SK-N-SH treated with all-trans-retinoic acid at 6 μM for 48 hours (cell line): ENCODE results near the gene MDGA2.

Experiments used
- ATAC-seq: fragments of 200-7000 bp; cut with Tn5 transposase; 3 replicates; pipeline ENCODE4 v1.9.1; 2020; ENCODE audit warnings: mild to moderate bottlenecking, moderate library complexity
- ARNTL ChIP-seq: fragments of 450-650 bp; formaldehyde crosslinking; IDR thresholded peaks from 2 replicates; pipeline ENCODE4 v1.5.0; 2020; ENCODE audit warnings: low read depth, mild to moderate bottlenecking, moderate library complexity, borderline replicate concordance
- BACH2 ChIP-seq: fragments of 250-450 bp; sonication (Bioruptor Pico); IDR thresholded peaks from 2 replicates; pipeline ENCODE4 v1.9.0; 2021; ENCODE audit warnings: mild to moderate bottlenecking, borderline replicate concordance
- CSDC2 ChIP-seq: fragments of 250-450 bp; sonication (Bioruptor Pico); IDR thresholded peaks from 2 replicates; pipeline ENCODE4 v1.5.0; 2020; ENCODE audit warnings: mild to moderate bottlenecking, moderate library complexity
- GLIS3 ChIP-seq: fragments of 250-450 bp; sonication (Bioruptor Pico); IDR thresholded peaks from 2 replicates; pipeline ENCODE4 v1.5.0; 2020; ENCODE audit warnings: mild to moderate bottlenecking, moderate library complexity
- ISL1 ChIP-seq: fragments of 250-450 bp; sonication (Bioruptor Pico); IDR thresholded peaks from 2 replicates; pipeline ENCODE4 v2.1.2; 2022; ENCODE audit warnings: mild to moderate bottlenecking, moderate library complexity
- OSR1 ChIP-seq: fragments of 250-450 bp; sonication (Bioruptor Pico); IDR thresholded peaks from 2 replicates; pipeline ENCODE4 v1.8.0; 2022; ENCODE audit warnings: moderate library complexity, mild to moderate bottlenecking, inconsistent platforms
- PPARA ChIP-seq: fragments of 250-450 bp; sonication (Bioruptor Pico); IDR thresholded peaks from 2 replicates; pipeline ENCODE4 v1.5.0; 2020; ENCODE audit warnings: mild to moderate bottlenecking, borderline replicate concordance
- RARB ChIP-seq: fragments of 250-450 bp; sonication (Bioruptor Pico); IDR thresholded peaks from 2 replicates; pipeline ENCODE4 v1.8.0; 2021; ENCODE audit warnings: mild to moderate bottlenecking, moderate library complexity
- SNAI2 ChIP-seq: fragments of 250-450 bp; sonication (Bioruptor Pico); IDR thresholded peaks from 2 replicates; pipeline ENCODE4 v1.5.0; 2020; ENCODE audit warnings: mild to moderate bottlenecking, moderate library complexity
- TCF4 ChIP-seq: fragments of 250-450 bp; sonication (Bioruptor Pico); IDR thresholded peaks from 2 replicates; pipeline ENCODE4 v1.8.0; 2021; ENCODE audit warnings: mild to moderate bottlenecking, moderate library complexity, borderline replicate concordance
- TOX ChIP-seq: fragments of 250-450 bp; sonication (Bioruptor Pico); IDR thresholded peaks from 2 replicates; pipeline ENCODE4 v1.8.0; 2021; ENCODE audit warnings: mild to moderate bottlenecking, moderate library complexity, borderline replicate concordance
- ZC3H10 ChIP-seq: fragments of 250-450 bp; sonication (Bioruptor Pico); IDR thresholded peaks from 2 replicates; pipeline ENCODE4 v1.5.1; 2021; ENCODE audit warnings: mild to moderate bottlenecking, moderate library complexity
- ZFP3 ChIP-seq: fragments of 250-450 bp; sonication (Bioruptor Pico); IDR thresholded peaks from 2 replicates; pipeline ENCODE4 v1.5.0; 2020; ENCODE audit warnings: mild to moderate bottlenecking, moderate library complexity
- ZFP30 ChIP-seq: fragments of 450-650 bp; formaldehyde crosslinking; IDR thresholded peaks from 2 replicates; pipeline ENCODE4 v1.5.0; 2022; ENCODE audit warnings: mild to moderate bottlenecking, moderate library complexity
- ZNF565 ChIP-seq: fragments of 450-650 bp; formaldehyde crosslinking; conservative IDR thresholded peaks from 2 replicates; pipeline ENCODE4 v1.5.0; 2020; ENCODE audit warnings: low read depth, mild to moderate bottlenecking, moderate library complexity
- ZNF70 ChIP-seq: fragments of 450-650 bp; formaldehyde crosslinking; IDR thresholded peaks from 2 replicates; pipeline ENCODE4 v1.5.0; 2020; ENCODE audit warnings: mild to moderate bottlenecking, moderate library complexity
- ZNF8 ChIP-seq: fragments of 450-650 bp; formaldehyde crosslinking; IDR thresholded peaks from 2 replicates; pipeline ENCODE4 v1.5.0; 2020; ENCODE audit warnings: mild to moderate bottlenecking, moderate library complexity
- TF ChIP-seq, protein P1 (sequence below): fragments of 250-450 bp; sonication (Bioruptor Pico); IDR thresholded peaks from 2 replicates; pipeline ENCODE4 v1.8.0; 2020; ENCODE audit warnings: mild to moderate bottlenecking, moderate library complexity, borderline replicate concordance
- TF ChIP-seq, protein P2 (sequence below): fragments of 250-450 bp; sonication (Bioruptor Pico); IDR thresholded peaks from 2 replicates; pipeline ENCODE4 v1.8.0; 2021; ENCODE audit warnings: low read depth, mild to moderate bottlenecking, moderate library complexity, borderline replicate concordance
- TF ChIP-seq, protein P3 (sequence below): fragments of 250-450 bp; sonication (Bioruptor Pico); IDR thresholded peaks from 2 replicates; pipeline ENCODE4 v1.5.1; 2021; ENCODE audit warnings: mild to moderate bottlenecking, moderate library complexity

MDGA2 gene

DNA sequence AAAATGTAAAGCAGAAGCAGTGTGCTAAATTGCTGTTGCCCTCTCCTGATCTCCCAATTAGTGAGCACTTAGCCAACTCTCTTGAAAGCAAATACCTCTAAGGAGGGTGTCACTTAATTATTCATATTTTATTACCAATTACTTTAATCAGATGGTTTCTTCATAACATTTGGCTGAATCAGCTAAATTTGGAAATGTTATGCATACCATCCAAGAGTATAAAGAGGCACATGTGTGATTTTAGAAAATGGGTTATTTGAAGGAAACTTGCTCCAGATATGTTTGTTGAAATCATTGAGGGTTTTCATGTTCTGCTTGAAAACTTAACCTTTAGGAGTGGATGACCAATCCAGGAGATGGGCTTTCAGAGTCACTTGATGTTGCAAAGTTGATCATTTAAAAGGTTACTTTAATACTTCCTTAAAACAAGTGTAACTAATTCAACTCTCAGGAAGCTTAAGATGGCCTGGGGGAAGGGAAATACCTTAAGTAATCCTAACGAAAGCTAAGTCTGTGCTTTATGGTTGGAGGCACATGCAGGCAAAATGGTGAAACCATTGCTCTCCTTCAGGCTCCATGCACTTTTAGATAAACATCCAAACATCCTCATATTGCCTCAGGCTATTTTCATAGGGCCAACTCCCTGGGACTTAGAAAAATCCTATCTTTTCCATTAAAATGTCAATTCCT is 434.5 kb downstream of the MDGA2 start (continued):
- TF ChIP-seq, protein P1, sequence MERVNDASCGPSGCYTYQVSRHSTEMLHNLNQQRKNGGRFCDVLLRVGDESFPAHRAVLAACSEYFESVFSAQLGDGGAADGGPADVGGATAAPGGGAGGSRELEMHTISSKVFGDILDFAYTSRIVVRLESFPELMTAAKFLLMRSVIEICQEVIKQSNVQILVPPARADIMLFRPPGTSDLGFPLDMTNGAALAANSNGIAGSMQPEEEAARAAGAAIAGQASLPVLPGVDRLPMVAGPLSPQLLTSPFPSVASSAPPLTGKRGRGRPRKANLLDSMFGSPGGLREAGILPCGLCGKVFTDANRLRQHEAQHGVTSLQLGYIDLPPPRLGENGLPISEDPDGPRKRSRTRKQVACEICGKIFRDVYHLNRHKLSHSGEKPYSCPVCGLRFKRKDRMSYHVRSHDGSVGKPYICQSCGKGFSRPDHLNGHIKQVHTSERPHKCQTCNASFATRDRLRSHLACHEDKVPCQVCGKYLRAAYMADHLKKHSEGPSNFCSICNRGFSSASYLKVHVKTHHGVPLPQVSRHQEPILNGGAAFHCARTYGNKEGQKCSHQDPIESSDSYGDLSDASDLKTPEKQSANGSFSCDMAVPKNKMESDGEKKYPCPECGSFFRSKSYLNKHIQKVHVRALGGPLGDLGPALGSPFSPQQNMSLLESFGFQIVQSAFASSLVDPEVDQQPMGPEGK (CRISPR knock-in tag), result no peak

DNA sequence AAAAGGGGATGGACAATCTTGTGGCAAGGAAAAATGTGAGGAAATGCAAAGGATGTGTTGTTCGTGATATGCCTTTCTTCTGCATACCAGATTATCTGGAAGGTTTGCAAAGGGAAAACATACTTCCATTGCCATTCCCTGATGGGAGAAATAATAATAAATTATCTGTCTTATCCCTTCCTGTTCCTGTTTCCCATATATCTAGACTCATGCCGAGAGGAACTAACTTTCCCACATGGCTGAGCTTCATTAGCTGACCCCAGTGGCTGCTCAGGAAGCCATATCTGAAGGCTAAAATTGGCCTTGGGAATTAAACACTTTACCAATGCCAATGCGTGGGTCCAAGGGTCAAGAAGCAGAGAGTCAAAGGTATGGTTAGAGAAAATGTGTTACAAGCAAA is 439.8 kb downstream of the MDGA2 start:
- no peak for ATAC-seq
- TF ChIP-seq SNAI2, result no peak
- no peak for TF ChIP-seq ARNTL (CRISPR knock-in tag)
- no peak for TF ChIP-seq ISL1 (CRISPR knock-in tag)

DNA sequence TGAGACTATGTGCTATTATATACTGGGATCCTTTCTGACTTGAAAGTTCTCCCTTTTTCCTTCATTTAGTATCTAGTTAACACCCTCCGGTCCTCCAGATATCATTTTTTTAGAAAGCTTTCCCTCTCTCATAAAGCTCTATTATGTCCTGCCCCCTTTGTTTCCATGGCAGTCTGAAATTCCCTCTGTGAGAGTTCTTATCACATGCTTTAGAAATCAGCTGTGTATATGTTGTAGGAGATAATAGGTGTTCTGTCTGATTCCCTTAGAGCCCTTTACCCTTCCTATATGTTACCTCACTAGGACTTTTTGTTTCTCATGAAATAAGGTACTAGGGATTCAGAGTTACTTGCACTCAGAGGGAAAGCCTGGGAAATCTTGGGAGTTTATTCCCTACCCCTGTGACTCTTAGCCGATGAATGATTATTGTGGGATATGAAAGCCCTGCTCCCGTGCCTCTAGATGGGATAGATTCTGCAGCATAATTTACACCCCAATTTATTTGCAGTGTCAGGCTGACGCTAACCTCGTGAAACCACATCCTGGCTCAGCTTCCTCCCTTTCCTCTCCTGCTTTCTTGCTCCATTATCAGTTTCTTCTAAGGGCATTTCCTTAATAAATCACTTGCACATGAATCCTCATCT is 448.4 kb downstream of the MDGA2 start:
- TF ChIP-seq ZNF565 (CRISPR knock-in tag) (no peak), ZNF8 (CRISPR knock-in tag) (no peak), OSR1 (CRISPR knock-in tag) (no peak), RARB (CRISPR knock-in tag) (no peak), ZFP30 (CRISPR knock-in tag) (no peak), PPARA (no peak), SNAI2 (no peak), ARNTL (CRISPR knock-in tag) (no peak), ISL1 (CRISPR knock-in tag) (no peak), ZFP3 (CRISPR knock-in tag) (no peak), TOX (CRISPR knock-in tag) (no peak), CSDC2 (CRISPR knock-in tag) (no peak)

DNA sequence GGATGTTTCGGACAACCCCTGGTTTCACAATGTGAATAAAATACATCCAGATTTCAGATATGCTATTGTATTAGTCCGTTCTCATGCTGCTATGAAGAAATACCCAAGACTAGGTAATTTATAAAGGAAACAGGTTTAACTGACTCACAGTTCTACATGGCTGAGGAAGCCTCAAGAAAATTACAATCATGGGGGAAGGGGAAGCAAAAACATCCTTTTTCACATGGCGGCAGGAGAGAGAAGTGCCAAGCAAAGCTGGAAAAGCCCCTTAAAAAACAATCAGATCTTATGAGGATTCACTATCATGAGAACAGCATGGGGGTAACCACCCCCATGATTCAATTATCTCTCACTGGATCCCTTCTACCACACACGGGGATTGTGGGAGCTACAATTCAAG is 451.7 kb downstream of the MDGA2 start:
- no peak for TF ChIP-seq TCF4 (CRISPR knock-in tag)
- TF ChIP-seq TOX (CRISPR knock-in tag), result no peak
- TF ChIP-seq ZC3H10 (CRISPR knock-in tag), result no peak
- TF ChIP-seq PPARA, result no peak
- TF ChIP-seq OSR1 (CRISPR knock-in tag), result no peak
- TF ChIP-seq ZNF8 (CRISPR knock-in tag), result no peak
- TF ChIP-seq SNAI2, result no peak
- no peak for TF ChIP-seq ISL1 (CRISPR knock-in tag)
- TF ChIP-seq CSDC2 (CRISPR knock-in tag), result no peak
- TF ChIP-seq, protein P2, sequence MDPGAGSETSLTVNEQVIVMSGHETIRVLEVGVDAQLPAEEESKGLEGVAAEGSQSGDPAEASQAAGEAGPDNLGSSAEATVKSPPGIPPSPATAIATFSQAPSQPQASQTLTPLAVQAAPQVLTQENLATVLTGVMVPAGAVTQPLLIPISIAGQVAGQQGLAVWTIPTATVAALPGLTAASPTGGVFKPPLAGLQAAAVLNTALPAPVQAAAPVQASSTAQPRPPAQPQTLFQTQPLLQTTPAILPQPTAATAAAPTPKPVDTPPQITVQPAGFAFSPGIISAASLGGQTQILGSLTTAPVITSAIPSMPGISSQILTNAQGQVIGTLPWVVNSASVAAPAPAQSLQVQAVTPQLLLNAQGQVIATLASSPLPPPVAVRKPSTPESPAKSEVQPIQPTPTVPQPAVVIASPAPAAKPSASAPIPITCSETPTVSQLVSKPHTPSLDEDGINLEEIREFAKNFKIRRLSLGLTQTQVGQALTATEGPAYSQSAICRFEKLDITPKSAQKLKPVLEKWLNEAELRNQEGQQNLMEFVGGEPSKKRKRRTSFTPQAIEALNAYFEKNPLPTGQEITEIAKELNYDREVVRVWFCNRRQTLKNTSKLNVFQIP (CRISPR knock-in tag), result no peak
- TF ChIP-seq RARB (CRISPR knock-in tag), result no peak
- TF ChIP-seq BACH2, result no peak
- no peak for TF ChIP-seq GLIS3 (CRISPR knock-in tag)
- TF ChIP-seq ZFP30 (CRISPR knock-in tag), result no peak
- TF ChIP-seq, protein P3, sequence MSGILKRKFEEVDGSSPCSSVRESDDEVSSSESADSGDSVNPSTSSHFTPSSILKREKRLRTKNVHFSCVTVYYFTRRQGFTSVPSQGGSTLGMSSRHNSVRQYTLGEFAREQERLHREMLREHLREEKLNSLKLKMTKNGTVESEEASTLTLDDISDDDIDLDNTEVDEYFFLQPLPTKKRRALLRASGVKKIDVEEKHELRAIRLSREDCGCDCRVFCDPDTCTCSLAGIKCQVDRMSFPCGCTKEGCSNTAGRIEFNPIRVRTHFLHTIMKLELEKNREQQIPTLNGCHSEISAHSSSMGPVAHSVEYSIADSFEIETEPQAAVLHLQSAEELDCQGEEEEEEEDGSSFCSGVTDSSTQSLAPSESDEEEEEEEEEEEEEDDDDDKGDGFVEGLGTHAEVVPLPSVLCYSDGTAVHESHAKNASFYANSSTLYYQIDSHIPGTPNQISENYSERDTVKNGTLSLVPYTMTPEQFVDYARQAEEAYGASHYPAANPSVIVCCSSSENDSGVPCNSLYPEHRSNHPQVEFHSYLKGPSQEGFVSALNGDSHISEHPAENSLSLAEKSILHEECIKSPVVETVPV, result no peak
- TF ChIP-seq, protein P1 (CRISPR knock-in tag), result no peak
- TF ChIP-seq ZNF70, result no peak
- no peak for ATAC-seq

More for the DNA sequence above, 448.4 kb downstream of the MDGA2 start:
- no peak for ATAC-seq
